GM21576 (cell line): ENCODE data around the gene ZNFX1.
"Not testable (repeated sequence)": the region's sequence is repeated elsewhere in the genome, so short reads cannot be mapped to it uniquely, and the experiment has no call there.

Source experiments
- ATAC-seq: cut with Tn5 transposase; IDR thresholded peaks from one replicate; pipeline ENCODE4 v1.9.1; 2021; ENCODE audit warnings: mild to moderate bottlenecking, moderate library complexity; ENCODE audit not compliant: unreplicated experiment

Gene ZNFX1

DNA sequence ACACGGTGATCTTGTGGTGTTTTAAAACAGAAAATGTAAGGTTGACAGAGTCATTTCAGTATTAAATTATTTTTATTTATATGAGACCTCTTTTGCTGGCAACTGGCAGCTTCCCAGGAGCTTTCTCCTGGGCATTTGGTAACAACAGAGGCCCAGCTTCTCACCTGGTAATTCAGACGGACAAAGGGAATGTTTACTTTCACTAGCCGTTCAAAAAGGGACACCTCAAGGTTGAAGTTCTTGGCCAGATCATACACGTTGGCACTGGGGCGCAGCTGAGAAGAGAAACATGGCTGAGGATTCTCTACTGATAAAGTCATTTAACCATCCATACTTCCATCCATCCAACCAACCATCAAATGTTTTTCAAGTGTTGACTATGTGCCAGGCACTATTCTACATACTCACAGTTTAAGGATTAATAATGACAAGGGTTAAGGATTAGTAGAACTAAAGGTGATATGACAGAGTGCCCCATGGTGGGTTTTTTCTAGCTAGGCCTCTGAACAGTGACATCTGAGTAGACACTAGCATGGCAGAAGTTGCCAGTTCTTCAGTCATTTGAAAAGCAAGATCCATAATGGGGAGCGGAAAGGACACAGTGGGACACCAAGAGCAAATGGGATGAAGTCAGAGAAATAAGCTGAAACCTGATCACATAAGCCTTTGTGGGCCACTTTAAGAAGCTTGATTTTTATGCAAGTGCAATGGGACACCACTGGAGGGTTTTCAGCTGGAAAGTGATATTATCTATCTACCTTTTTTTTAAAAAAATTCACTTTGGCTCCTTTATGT is 25.1 kb downstream of the ZNFX1 start:
- ATAC-seq, result no peak

DNA sequence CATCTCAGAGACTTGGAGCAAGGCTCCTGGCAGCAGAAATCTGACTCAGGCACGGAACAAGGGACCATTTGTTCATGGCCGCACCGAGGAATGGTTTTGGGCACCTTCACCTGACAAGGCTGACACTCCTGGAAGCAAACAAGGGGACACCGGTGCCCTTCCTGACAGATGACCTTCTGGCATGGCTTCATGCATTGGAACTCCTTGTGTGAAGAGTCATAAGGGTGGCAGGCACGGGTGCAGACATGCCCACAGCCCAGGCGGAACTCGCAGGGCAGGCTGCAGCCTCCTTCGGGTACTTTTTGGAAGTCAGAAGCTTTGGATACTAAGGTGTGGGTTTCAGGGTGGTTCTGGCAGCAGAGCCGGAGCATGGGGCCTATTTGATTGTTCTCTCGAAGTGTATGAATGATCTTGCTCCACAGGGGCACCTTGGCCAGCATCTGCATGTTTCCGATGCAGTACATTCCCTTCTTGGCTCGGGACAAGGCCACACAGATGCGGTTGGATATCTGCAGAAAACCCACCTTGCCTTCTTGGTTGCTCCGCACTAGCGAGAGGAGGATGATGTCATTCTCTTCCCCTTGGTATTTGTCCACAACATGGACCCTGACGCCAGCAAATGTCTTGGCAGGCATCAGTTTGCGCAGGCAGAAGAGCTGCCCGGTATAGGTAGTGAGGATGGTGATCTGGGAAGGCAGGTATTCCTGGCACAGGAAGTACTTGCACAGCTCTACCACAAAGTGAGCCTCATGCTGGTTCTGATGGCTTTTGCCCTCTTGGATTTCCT is 28.8 kb downstream of the ZNFX1 start:
- no peak for ATAC-seq

DNA sequence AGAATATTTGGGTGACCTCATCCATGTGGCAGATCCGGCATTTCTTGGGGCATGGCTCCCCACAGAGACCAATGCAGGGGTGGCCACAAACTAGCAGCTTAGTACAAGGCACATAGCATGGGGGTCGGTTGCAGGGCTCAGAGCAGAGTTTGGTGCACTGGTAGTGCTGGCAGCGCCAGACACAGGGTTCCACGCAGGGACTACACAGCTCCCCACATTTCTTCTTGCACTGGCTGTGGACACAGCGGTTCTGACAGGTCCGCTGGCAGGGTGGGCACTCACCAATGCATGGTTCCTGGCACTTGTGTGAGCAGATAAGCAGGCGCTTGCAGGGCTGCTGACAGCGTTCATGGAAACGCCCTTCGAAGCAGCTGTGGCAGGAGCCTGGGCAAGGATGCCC is 29.6 kb downstream of the ZNFX1 start:
- ATAC-seq, result no peak

DNA sequence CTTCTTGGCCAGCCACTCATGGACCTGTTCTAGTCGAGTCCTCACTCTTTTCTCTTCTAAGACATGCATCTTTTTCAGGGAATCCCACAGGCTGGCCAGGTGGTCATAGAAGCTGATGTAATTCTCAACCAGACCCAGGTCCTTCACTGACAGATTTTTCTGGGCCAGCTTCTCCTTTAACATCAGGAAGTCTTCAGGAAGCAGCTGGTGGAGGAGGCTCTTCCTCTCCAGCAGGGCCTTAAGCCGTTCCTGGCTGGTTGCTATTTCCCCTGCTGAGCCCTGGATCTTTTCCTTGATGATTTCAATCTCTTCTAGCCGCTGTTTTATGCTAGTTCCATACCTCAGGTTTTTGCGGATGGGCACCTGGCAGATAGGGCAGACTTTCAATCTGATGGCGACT is 30.1 kb downstream of the ZNFX1 start:
- ATAC-seq, result no peak

DNA sequence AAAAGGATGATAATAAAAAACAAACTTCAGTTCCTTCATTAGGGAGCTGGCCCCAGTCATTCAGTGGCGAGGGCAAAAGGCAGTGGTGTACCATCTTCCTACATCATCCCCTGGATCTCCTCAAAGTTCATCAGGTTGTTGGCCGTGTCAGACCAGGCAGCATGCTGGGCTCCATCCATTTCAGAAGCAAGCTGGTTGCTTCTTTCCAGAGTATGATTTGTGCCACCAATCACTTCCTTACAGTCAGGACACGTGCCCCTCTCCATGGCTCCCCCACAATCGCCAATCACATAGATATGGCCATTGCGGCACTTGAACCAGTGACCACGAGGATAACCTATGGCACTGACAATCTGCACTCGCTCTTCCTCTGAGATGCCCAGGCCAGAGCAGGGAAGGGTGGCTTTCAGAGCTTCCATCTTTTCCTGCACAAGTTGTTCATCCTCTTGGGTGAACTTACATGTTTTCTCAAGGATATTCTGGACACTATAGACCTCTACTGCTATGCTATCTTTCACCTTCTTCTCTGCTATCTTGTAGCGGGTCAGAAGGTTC is 30.6 kb downstream of the ZNFX1 start:
- ATAC-seq, result no peak

DNA sequence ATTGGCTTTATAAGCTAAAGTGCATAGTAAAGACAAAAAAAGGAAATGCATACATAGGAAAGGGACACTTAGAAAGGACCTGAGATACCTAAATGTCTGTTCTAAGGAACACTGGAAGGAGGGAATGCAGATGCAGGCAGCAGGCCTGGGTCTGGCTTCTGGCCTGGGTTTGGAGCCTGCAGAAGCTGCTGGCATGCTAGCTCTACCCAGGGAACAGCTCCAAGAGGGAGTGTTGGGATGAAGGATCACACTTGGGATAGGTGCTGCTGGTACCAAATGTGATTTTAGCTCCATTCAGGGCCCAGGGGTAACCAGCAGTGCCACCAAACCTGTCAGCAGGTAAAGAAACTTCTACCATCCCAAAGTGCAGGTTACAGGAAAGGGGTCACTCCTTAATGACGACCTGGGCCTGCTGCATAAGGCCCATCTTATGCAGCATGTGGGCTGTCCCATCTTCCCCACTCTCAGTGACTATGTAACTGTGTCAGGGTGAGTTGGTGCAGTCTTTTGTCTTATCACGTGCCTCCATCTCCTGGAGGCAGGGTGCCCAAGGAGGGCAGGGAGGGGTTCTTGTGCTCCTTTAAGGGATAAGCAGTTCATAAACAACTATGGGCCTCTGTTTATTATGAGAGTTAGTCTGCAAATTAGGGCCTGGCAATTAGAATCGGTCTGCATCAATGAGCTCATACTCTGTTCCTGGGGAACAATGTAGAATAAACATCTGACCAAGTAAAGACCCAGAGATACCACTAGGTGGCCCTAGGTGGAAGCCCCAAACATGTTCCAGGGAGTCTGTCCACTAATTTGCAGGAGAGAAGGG is 31.7 kb downstream of the ZNFX1 start:
- ATAC-seq, result peak; percentile 49

DNA sequence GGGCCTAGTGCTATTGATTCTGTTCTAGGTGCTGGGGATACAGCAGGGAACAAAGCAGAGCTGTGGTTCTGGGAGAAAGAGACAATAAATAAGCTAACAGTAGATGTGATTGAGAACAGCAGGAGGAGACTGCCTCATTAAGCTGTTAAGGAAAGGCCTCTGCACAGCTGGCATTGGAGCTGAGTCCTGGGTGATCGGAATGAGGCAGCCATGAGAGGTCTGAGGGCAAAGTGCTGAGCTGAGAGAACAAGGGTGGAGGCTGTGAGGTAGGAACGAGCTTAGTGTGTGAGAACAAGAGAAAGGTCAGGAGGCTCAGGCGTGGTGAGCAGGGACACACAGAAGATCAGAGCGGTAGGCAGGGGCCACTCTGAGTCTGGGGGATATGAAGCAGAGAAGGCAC is 40.3 kb downstream of the ZNFX1 start:
- no peak for ATAC-seq

DNA sequence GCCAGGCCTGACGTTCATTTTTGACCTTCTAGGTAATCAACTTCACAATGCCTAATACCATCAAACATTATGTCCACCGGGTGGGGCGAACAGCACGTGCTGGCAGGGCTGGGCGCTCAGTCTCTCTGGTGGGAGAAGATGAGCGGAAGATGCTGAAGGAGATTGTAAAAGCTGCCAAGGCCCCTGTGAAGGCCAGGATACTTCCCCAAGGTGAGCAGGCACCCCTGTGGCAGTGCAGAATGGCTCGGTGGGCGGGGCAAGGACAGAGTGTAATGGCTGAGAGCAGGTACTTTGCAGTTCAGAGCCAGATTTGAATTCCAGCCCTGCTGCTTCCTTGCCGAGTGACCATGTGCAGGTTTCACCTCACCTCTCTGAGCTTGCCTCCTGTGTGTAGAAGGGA is 41.6 kb downstream of the ZNFX1 start:
- no peak for ATAC-seq

DNA sequence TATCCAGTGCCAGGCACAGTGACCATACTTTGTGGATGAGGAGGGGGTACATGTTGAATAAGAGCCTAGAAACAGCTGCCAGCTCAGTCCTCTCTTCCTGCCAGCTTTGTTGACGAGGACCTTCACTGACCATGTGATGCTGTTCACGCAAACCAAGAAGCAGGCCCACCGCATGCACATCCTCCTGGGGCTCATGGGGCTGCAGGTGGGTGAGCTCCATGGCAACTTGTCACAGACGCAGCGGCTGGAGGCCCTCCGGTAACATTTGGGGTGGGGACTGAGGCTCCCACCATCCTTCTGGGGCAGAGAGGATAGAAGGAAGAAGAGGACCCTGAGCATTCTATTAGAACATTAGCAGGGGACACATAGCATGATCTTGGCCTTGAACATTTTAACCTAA is 43.0 kb downstream of the ZNFX1 start:
- no peak for ATAC-seq

DNA sequence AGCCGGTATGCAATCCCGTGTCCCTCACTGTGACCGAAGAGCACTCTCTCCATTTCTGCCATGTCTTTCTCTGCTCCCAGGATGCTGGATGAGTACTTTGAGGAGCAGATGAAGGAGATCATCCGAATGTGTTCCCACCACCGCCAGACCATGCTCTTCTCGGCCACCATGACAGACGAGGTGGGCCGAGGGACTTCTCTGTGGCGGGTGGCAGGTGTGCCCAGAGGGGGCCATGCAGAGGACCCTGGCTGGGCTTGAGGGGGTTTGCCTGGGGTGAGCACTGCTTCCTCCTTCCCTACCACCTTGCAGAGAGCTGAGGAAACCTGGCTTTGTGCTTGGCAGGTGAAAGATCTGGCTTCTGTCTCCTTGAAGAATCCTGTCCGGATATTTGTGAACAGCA is 44.6 kb downstream of the ZNFX1 start:
- no peak for ATAC-seq

DNA sequence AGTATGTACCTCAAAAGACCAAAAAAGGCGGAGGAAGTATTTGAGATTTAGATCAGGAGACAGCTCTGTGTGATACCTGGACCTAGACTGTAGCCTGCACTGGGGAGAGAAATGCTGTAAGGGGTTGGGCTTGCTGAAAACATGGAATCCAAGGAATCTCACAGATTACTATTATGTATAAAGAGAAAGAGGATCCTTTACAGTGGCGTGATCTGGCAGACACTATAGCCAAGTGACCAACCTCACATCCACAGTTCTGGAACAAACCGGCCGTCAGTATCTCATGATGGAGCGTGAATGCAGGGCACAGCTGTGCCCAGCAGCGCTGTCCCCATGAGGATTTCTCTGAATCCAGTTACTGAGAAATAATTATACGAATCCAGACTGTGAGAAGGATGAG is 46.4 kb downstream of the ZNFX1 start:
- ATAC-seq, result no peak

DNA sequence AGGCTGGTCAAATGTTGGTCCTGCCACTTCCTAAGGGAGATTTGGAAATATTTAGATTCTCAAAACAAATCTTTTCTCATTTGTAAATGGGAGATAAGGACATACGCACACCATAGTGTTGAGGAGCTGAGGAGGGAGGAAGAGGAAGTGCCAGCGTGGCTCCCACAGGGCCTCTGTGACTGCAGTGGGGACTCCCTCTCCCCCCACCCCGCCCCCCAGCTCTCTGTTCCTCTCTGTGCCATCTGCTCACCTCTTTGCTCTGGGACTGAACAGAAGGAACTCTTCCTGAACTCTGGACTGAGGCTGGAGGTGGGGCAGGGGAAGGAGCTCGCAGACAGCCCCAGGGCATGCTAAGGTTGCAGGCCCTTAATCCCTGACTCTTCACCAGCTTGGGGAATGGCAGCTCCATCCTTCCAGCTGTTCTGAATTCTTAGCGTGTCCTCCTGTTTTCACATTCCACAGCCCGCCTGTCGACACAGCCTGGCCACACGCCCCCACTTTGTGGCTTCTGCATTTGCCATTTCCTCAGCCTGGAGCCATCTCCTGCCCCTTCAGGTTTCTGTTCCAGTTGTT is 47.2 kb downstream of the ZNFX1 start:
- no peak for ATAC-seq

DNA sequence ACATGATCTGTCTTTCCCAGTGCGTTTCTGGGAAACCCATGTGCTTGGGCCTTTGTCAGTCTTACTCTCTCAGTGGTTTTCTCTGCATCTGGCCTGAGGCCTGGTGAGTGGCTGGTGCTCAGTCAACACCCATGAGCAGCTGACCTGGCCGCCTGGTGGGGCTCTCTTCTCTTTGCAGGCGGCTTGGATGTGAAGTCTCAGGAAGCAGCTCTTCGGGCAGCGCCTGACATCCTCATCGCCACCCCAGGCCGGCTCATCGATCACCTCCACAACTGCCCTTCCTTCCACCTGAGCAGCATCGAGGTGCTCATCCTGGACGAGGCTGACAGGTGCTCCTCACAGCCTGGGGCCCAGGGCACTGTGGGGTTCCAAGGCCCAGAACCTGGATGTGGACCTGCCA is 47.8 kb downstream of the ZNFX1 start:
- no peak for ATAC-seq

DNA sequence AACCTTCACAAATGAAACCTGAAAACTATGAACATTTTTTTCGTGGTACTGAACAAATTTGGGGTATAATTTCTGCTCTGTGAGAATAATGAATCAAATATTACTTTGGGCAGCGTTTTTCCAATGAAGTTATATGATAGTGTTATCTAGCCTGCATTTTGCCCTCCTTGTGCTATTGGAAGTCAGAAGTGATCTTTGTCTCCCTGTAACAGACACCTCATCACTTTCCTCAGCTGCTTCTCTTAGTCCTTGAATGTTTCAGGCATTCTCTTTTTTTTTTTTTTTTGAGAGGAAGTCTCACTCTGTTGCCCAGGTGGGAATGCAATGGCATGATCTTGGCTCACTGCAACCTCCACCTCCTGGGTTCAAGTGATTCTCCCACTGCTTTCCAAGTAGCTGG is 48.5 kb downstream of the ZNFX1 start:
- no peak for ATAC-seq

DNA sequence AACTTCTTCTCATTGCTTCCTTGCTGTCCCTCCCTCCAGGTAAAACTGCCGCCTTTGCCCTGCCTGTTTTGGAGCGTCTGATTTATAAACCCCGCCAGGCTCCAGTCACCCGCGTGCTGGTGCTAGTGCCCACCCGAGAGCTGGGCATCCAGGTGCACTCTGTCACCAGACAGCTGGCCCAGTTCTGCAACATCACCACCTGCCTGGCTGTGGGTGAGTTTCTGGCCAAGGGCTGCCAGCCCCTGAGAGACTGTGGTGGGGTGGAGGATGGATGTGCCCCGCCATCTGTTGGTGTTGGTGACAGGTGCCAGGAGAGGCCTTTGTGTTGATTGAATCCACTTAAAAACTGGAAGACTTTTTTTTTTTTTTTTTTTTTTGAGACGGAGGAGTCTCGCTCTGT is 49.2 kb downstream of the ZNFX1 start:
- ATAC-seq, result no peak

DNA sequence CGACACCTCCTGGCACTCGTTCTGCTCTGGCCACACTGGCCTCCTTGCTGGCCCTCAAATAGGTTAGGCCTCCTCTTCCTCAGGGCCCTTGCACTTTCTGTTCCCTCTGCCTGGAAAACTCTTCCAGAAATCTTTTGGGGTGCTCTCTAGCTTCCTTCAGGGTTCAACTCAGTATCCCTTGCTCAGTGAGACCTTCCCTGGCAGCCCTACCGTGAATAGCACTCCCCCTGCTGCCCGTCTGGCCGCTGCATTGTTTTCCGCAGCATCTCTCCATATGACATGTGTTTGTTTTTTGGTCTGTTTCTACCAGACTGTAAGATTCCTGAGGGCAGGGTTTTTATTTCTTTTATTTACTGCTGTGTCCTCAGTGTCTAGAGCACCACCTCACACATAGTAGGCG is 52.0 kb downstream of the ZNFX1 start:
- no peak for ATAC-seq

DNA sequence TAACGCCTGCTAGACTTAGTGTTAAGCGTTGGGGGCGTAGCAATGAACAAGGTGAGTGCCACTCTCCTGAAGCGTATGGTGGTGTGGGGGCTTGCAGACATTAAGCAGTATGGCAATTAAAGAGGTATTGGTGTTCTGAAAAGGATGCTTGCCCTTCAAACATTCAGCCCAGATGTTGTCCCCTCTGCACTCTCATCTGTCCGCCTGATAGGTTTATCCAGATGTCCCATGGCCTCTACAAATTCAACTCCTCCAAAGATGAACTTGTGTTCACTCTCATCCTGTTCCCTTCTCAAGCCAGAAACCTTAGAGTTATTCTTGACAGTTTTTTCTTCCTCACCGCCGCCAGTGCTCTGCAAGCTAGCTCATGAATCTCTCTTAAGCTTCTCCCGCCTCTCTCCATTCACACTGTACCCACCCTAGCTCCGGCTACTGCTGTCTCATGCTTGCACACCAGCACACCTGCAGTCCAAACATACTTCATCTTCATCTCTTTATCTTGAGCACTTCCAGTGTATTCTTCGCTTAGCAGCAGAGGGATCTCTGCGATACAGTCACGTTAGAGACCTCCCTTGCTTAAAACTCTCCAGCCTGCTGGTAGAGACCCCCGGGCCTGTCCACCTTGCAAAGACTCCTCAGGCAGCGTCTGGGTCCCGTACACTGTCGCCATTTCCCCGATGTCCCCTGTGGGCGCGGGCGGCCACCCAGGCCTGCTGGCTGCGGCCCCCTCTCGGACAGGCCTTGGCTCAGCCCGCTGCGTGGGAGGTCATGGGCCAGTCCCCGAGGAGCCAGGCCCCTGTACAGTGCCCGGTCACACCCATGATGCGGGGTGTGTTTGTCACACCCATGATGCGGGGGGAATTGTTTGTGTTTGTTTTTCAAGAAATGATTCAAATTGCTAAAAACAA is 57.7 kb downstream of the ZNFX1 start:
- ATAC-seq, result no peak

DNA sequence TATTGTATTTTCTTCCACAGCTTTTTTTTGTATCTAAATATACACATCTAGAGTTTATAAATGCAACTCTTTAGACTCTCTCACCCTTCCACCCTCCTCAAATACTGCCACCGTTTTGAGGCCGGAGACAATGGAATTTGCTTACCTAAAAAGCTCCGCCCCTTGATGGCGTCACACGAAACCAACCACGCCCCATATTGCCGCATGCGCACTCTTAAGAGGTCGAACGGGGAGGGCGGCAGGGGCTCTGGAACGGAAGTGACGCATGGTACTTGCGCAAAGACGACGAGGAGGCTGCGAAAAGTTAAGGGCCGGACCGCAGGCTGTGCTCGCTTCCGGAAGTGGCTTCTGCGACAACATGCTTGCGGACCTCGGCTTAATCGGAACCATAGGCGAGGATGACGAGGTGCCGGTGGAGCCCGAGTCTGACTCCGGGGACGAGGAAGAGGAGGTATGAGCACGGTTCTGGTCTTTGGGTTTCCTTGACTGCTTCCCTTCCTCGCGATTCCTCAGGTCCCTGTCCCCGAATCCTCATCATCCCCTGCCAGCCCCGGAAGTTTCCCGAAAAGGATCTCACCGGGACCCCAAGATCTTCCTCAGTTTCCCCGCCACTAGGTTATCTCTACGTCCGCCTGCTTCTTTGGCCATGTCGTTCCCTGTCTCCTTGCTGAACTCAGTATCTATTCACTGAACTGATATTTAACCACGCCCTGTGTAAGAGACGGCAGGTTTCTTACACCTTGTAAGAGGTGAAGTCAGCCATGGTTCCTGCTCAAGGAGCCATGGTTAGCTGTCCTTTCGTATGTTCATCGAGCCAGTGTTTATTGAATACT is 58.5 kb downstream of the ZNFX1 start, which contains the start of gene DDX27:
TSS of gene DDX27 (plus strand) at position 326 of the 833 bp plus-strand sequence. CDS start at position 359, 33 bp downstream.
- peak; percentile 90 for ATAC-seq

DNA sequence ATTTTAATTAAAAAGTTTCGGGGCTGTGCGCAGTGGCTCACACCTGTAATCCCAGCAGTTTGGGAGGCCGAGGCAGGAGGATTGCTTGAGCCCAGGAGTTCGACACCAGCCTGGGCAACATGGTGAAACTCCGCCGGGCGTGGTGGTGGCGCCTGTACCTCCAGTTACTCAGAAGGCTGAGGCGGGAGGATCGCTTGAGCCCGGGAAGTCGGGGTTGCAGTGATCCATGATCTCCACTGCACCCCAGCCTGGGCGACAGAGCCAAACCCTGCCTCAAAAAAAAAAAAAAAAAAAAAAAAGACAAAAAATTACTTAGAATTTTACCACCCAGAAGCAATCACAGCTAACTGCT is 59.1 kb downstream of the ZNFX1 start:
- ATAC-seq, result not testable (repeated sequence)
